Endothelial cell of umbilical vein (primary cell): Measurements from ENCODE around the gene RAB36. TPM values are rescaled to one million over a fixed set of nuclear protein-coding genes. Genes with fewer than 3 reads are reported as not detected.

Source experiments
- BruUV-seq: library from RNA; stranded (reverse); fragments of 400-500 nt; replicated peaks from 2 replicates; lab custom pipeline; 2021; lab: Mats Ljungman, UMichigan
- CTCF ChIA-PET: fragments of 300-600, 350-600 bp; sonication (Branson Sonifier 250); formaldehyde crosslinking; loops from one replicate; lab custom pipeline; 2021; ENCODE audit warnings: antibody characterized with exemption, inconsistent platforms; lab: Charles Lee
- POLR2A ChIA-PET: fragments of 300-600, 350-600 bp; sonication (Branson Sonifier 250); formaldehyde crosslinking; loops from one replicate; lab custom pipeline; 2021; ENCODE audit warnings: antibody characterized with exemption, inconsistent platforms; lab: Charles Lee
- DNase-seq: peaks from one replicate; pipeline ENCODE4 v3.0.0-alpha.2; 2011; ENCODE audit warnings: low read depth, low spot score
- FAIRE-seq: peaks from 2 replicates; lab custom pipeline; 2011; peaks lifted over from hg19 to GRCh38; lab: Jason Lieb, UNC
- H2AFZ ChIP-seq: 2 replicates; pipeline ENCODE4 v1.6.0; 2012; ENCODE audit warnings: low read depth, low read length, control low read depth, inconsistent platforms
- H3K27ac ChIP-seq: 2 replicates; pipeline ENCODE4 v1.5.1; 2011; ENCODE audit warnings: low read depth, mild to moderate bottlenecking, control low read depth, low read length, moderate library complexity; ENCODE audit not compliant: insufficient read depth
- H3K27me3 ChIP-seq, 2 experiments: 2 replicates each; pipeline versions ENCODE4 v1.6.0 to v1.6.1; 2011; ENCODE audit warnings: low read length in 2 of 2, mixed read lengths in 1 of 2; ENCODE audit not compliant: control insufficient read depth in 2 of 2, insufficient read depth in 2 of 2
- H3K36me3 ChIP-seq, 2 experiments: 2 replicates in 1 of 2; 3 replicates in 1 of 2; pipeline ENCODE4 v1.5.1; 2011; ENCODE audit warnings: low read length in 2 of 2, mild to moderate bottlenecking in 1 of 2, moderate library complexity in 1 of 2; ENCODE audit not compliant: control insufficient read depth in 2 of 2, insufficient read depth in 2 of 2; ENCODE audit errors: extremely low read depth in 1 of 2
- H3K4me1 ChIP-seq: 3 replicates; pipeline ENCODE4 v1.5.1; 2011; ENCODE audit warnings: mild to moderate bottlenecking, low read length; ENCODE audit not compliant: control insufficient read depth, insufficient read depth; ENCODE audit errors: extremely low read depth
- H3K4me2 ChIP-seq: 2 replicates; pipeline ENCODE4 v1.6.1; 2011; ENCODE audit warnings: low read length, control low read depth, mixed read lengths; ENCODE audit not compliant: insufficient read depth
- H3K4me3 ChIP-seq, 3 experiments: fragments of 200-600 bp in 1 of 3; sonication (generic), shearing (Covaris generic) in 1 of 3; replicated peaks in 1 of 3; 2 replicates each; pipeline ENCODE4 v1.5.1; 2011 to 2016; ENCODE audit warnings: control low read depth in 3 of 3, low read length in 3 of 3, mild to moderate bottlenecking in 2 of 3, inconsistent platforms in 1 of 3, low read depth in 1 of 3, moderate library complexity in 1 of 3; ENCODE audit not compliant: insufficient read depth in 1 of 3
- H3K79me2 ChIP-seq: 2 replicates; pipeline ENCODE4 v1.6.0; 2012; ENCODE audit warnings: low read length, inconsistent platforms; ENCODE audit not compliant: control insufficient read depth, insufficient read depth
- H3K9ac ChIP-seq: replicated peaks from 2 replicates; pipeline ENCODE3; 2011; ENCODE audit warnings: low read length, control low read depth; ENCODE audit not compliant: insufficient read depth; ENCODE audit errors: extremely low read depth
- H3K9me1 ChIP-seq: replicated peaks from 3 replicates; pipeline ENCODE4 v1.6.0; 2011; ENCODE audit warnings: mild to moderate bottlenecking, low read length; ENCODE audit not compliant: control insufficient read depth, insufficient read depth; ENCODE audit errors: extremely low read depth
- H3K9me3 ChIP-seq: replicated peaks from 2 replicates; pipeline ENCODE4 v1.5.1; 2012; ENCODE audit warnings: low read length, inconsistent platforms; ENCODE audit not compliant: control insufficient read depth, insufficient read depth
- H4K20me1 ChIP-seq: replicated peaks from 2 replicates; pipeline ENCODE3; 2011; ENCODE audit warnings: mild to moderate bottlenecking, low read length; ENCODE audit not compliant: control insufficient read depth, insufficient read depth; ENCODE audit errors: extremely low read depth
- EZH2 ChIP-seq: IDR thresholded peaks from 2 replicates; pipeline ENCODE4 v1.6.1; 2012; ENCODE audit warnings: borderline replicate concordance, low read depth, mild to moderate bottlenecking, moderate library complexity, low read length, inconsistent platforms; ENCODE audit not compliant: severe bottlenecking
- FOS ChIP-seq: IDR thresholded peaks from 2 replicates; pipeline ENCODE4 v1.6.1; 2011; ENCODE audit warnings: mild to moderate bottlenecking, low read length, moderate library complexity, borderline replicate concordance; ENCODE audit not compliant: insufficient read depth
- GATA2 ChIP-seq: IDR thresholded peaks from 2 replicates; pipeline ENCODE4 v1.7.0; 2011; ENCODE audit warnings: low read depth, mild to moderate bottlenecking, moderate library complexity, mixed read lengths, low read length; ENCODE audit not compliant: insufficient read length, insufficient read depth
- JUN ChIP-seq: IDR thresholded peaks from 2 replicates; pipeline ENCODE4 v1.6.1; 2011; ENCODE audit warnings: borderline replicate concordance, low read depth; ENCODE audit not compliant: insufficient read length, insufficient read depth
- MAX ChIP-seq: IDR thresholded peaks from 2 replicates; pipeline ENCODE4 v1.6.1; 2011; ENCODE audit not compliant: insufficient read depth, insufficient read length
- MYC ChIP-seq: IDR thresholded peaks from one replicate; pipeline ENCODE4 v1.6.1; 2011; ENCODE audit warnings: mild to moderate bottlenecking, low read depth, low read length
- POLR2AphosphoS5 ChIP-seq: IDR thresholded peaks from 2 replicates; pipeline ENCODE4 v1.6.1; 2012; ENCODE audit warnings: low read depth, mild to moderate bottlenecking, control low read depth, low read length, moderate library complexity; ENCODE audit not compliant: insufficient read depth
- dilution Hi-C: fragments of 300-500 bp; cut with MboI; formaldehyde crosslinking; loops from one replicate; pipeline ENCODE4 v1.15.0; 2019; ENCODE audit warnings: low sequenced_read_pairs; ENCODE audit not compliant: extremely low pct_ligation_motif_present
- intact Hi-C: fragments of 100-400 bp; cut with micrococcal nuclease; formaldehyde crosslinking; loops from one replicate; pipeline ENCODE4 v1.10.0; 2022
- polyA plus RNA-seq, 4 experiments: library from polyadenylated mRNA; depleted of rRNA in 3 of 4; stranded (reverse) in 3 of 4; unstranded in 1 of 4; fragments of >200 nt; gene quantifications; 2 replicates each; pipeline versions ENCODE4 v1.2.1 to v1.2.3, GENCODE V29; 2011 to 2012; ENCODE audit warnings: missing spikeins in 1 of 4
- total RNA-seq: library from RNA; stranded (reverse); gene quantifications from 2 replicates; pipeline ENCODE4 v1.2.3, GENCODE V29; 2021

Gene RAB36
- total and polyA plus RNA-seq, 2 donors (not counting 3 experiments of a cell fraction or from before 2014, with no cell fraction given): 2.7 to 3.1 TPM

DNA sequence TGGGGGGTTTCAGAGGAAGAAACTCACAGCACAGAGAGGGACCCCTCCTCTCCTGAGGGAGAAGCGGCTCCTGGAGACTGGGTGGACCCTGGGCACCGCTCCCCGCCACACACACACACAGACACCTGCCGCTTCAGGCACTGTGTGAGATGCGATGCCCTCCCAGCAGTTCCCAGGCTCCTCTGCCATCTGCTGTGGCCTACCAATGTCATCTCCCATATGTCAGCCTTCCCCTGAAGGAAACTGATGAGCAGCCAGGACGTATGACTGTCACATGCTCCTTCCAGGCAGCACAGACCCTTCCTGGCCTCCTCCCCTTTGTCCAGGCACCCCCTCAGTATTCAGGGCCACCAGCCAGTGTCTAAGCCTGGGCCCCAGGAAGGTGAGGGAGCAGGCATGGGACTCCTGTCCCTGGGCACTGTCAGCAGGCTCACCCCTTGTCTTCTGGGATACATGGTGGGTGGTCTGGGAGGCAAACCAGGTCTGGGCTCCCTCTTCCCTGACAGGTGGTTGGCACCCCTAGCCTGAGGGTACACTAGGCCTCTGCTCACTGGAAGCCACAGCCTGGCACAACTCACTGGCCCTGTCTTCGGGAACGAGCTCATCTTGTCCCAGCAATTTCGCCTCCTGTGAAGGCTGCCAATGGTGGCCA is 23.2 kb downstream of the RAB36 start:
- no peaks in the 10 kb centered on the region for H3K4me1 ChIP-seq
- no peaks in the 10 kb centered on the region for H3K27me3 ChIP-seq
- no peak for FAIRE-seq
- no TSS peak for BruUV-seq
- TF ChIP-seq EZH2: no peak
- no peak for TF ChIP-seq MYC
- no peak for TF ChIP-seq POLR2AphosphoS5
- no peak for TF ChIP-seq JUN
- TF ChIP-seq MAX: no peak
- TF ChIP-seq FOS: no peak
- TF ChIP-seq GATA2: no peak
- no peak overlapping the region for H3K4me3 ChIP-seq
- H3K4me2 ChIP-seq: no peak overlapping the region
- H3K9me3 ChIP-seq: no peaks in the 10 kb centered on the region
- H4K20me1 ChIP-seq: no peaks in the 10 kb centered on the region
- POLR2A ChIA-PET: no interaction called here
- CTCF ChIA-PET: interaction anchor here (0.7 to 1.2 kb wide), 5 partner anchors 15 to 219 kb away, joined by 3 to 8 read pairs (median 3); no protein-coding TSS in a partner anchor
- H2AFZ ChIP-seq: no peak overlapping the region
- H3K9ac ChIP-seq: no peak overlapping the region
- dilution Hi-C loops: no loop called here
- H3K9me1 ChIP-seq: no peaks in the 10 kb centered on the region
- no peaks in the 10 kb centered on the region for H3K36me3 ChIP-seq
- H3K27ac ChIP-seq: no peak overlapping the region
- intact Hi-C loops: no loop called here
- no peaks in the 10 kb centered on the region for H3K79me2 ChIP-seq
- no peak for DNase-seq
